ENCODE measurements around the gene PCNA. TPM values are rescaled to one million over a fixed set of nuclear protein-coding genes. Genes with fewer than 3 reads are reported as not detected.

The PCNA gene
- total RNA-seq, 2 donors from 2014 or later, result 25.3 to 25.4 TPM

GRCh38 chr20:5095454-5095853 is 24.3 kb downstream of the PCNA start:
- H3K4me1 ChIP-seq, result no peaks in the 10 kb centered on the region

GRCh38 chr20:5092765-5093339 is 26.9 kb downstream of the PCNA start:
- DNase-seq (ENCODE audit: low spot score), result no peak
- H3K4me3 ChIP-seq, result no peak overlapping the region

More at GRCh38 chr20:5095454-5095853, 24.3 kb downstream of the PCNA start:
- peak; percentile 52 for DNase-seq (ENCODE audit: low spot score)
- Histone ChIP-seq H3K27me3 (no peaks in the 10 kb centered on the region), H3K4me3 (no peak overlapping the region), H3K9me3 (no peaks in the 10 kb centered on the region), H3K27ac (no peak overlapping the region), H3K36me3 (peaks cover 45% of the 10 kb centered on the region)
- no peak for TF ChIP-seq CTCF (IDR thresholded peaks at IDR 0.05)

GRCh38 chr20:5091902-5092301 is 27.9 kb downstream of the PCNA start:
- H3K27ac ChIP-seq, result no peak overlapping the region
- no peaks in the 10 kb centered on the region for H3K27me3 ChIP-seq
- DNase-seq (ENCODE audit: low spot score), result no peak
- H3K9me3 ChIP-seq, result no peaks in the 10 kb centered on the region
- no peaks in the 10 kb centered on the region for H3K4me1 ChIP-seq
- no peak overlapping the region for H3K4me3 ChIP-seq
- TF ChIP-seq CTCF (IDR thresholded peaks at IDR 0.05), result no peak
- peaks cover 18% of the 10 kb centered on the region for H3K36me3 ChIP-seq

More at GRCh38 chr20:5092765-5093339, 26.9 kb downstream of the PCNA start:
- H3K27ac ChIP-seq, result no peak overlapping the region
- no peak for TF ChIP-seq CTCF (IDR thresholded peaks at IDR 0.05)
- no peaks in the 10 kb centered on the region for H3K27me3 ChIP-seq
- H3K36me3 ChIP-seq, result peaks cover 23% of the 10 kb centered on the region
- H3K4me1 ChIP-seq, result no peaks in the 10 kb centered on the region
- H3K9me3 ChIP-seq, result no peaks in the 10 kb centered on the region

- no peaks in the 10 kb centered on the region for H3K27me3 ChIP-seq
- H3K27ac ChIP-seq, result peak overlapping the region; percentile 36 to 41
- no peak overlapping the region for H3K4me3 ChIP-seq
- H3K9me3 ChIP-seq, result no peaks in the 10 kb centered on the region
- no peaks in the 10 kb centered on the region for H3K4me1 ChIP-seq
- TF ChIP-seq CTCF (IDR thresholded peaks at IDR 0.05), result no peak
- H3K36me3 ChIP-seq, result peaks cover 11% of the 10 kb centered on the region
- DNase-seq (ENCODE audit: low spot score), result no peak
Observed at GRCh38 chr20:5090191-5090590, 29.6 kb downstream of the PCNA start.

- peaks cover 11% of the 10 kb centered on the region for H3K36me3 ChIP-seq
- no peak overlapping the region for H3K4me3 ChIP-seq
- no peak overlapping the region for H3K27ac ChIP-seq
- DNase-seq (ENCODE audit: low spot score), result no peak
- no peaks in the 10 kb centered on the region for H3K9me3 ChIP-seq
- no peaks in the 10 kb centered on the region for H3K4me1 ChIP-seq
- no peak for TF ChIP-seq CTCF (IDR thresholded peaks at IDR 0.05)
- H3K27me3 ChIP-seq, result no peaks in the 10 kb centered on the region
Observed at GRCh38 chr20:5088688-5089087, 31.1 kb downstream of the PCNA start.

- Histone ChIP-seq H3K36me3 (no peaks in the 10 kb centered on the region), H3K27me3 (no peaks in the 10 kb centered on the region), H3K4me3 (no peak overlapping the region), H3K27ac (no peak overlapping the region), H3K4me1 (peaks cover 0 to 9% of the 10 kb centered on the region in 2 donors), H3K9me3 (no peaks in the 10 kb centered on the region)
- no peak for DNase-seq (ENCODE audit: low spot score)
- no peak for TF ChIP-seq CTCF (IDR thresholded peaks at IDR 0.05)
Observed at GRCh38 chr20:5085380-5085779, 34.4 kb downstream of the PCNA start.

All from right atrium auricular region (tissue), 2 donors.